Liver (tissue), 9 donors: ENCODE measurements around the gene TAL2. TPM values are rescaled to one million over a fixed set of nuclear protein-coding genes. Genes with fewer than 3 reads are reported as not detected.

Experiments
- DNase-seq: peaks from one replicate; pipeline ENCODE4 v3.0.0-alpha.2; 2017; ENCODE audit warnings: low spot score
- H3K27ac ChIP-seq, 2 donors: one replicate each; pipeline ENCODE4 v1.7.0; 2013; ENCODE audit warnings: inconsistent platforms in 2 of 2, low read length in 2 of 2, control low read depth in 1 of 2, low read depth in 1 of 2, mild to moderate bottlenecking in 1 of 2
- H3K27me3 ChIP-seq, 4 donors: one replicate each; pipeline versions ENCODE4 v1.6.1 to v1.7.0; 2013; ENCODE audit warnings: low read length in 3 of 4, inconsistent platforms in 1 of 4, mild to moderate bottlenecking in 1 of 4, moderate library complexity in 1 of 4; ENCODE audit not compliant: control insufficient read depth in 4 of 4, insufficient read depth in 4 of 4
- H3K36me3 ChIP-seq, 4 donors: one replicate each; pipeline versions ENCODE4 v1.6.1 to v1.7.0; 2013; ENCODE audit warnings: low read length in 3 of 4, mild to moderate bottlenecking in 3 of 4, low read depth in 1 of 4, moderate library complexity in 1 of 4; ENCODE audit not compliant: control insufficient read depth in 4 of 4, insufficient read depth in 3 of 4
- H3K4me1 ChIP-seq, 4 donors: one replicate each; pipeline versions ENCODE4 v1.6.1 to v1.7.0; 2013; ENCODE audit warnings: low read length in 3 of 4, mild to moderate bottlenecking in 3 of 4, moderate library complexity in 1 of 4; ENCODE audit not compliant: control insufficient read depth in 4 of 4, insufficient read depth in 4 of 4
- H3K4me3 ChIP-seq, 3 donors: one replicate each; pipeline versions ENCODE4 v1.6.1 to v1.7.0; 2013; ENCODE audit warnings: low read length in 3 of 3, control low read depth in 1 of 3, low read depth in 1 of 3, mild to moderate bottlenecking in 1 of 3
- H3K9ac ChIP-seq, 2 donors: one replicate each; pipeline ENCODE4 v1.7.0; 2013; ENCODE audit warnings: low read length in 2 of 2, mild to moderate bottlenecking in 2 of 2, moderate library complexity in 2 of 2, control low read depth in 1 of 2, low read depth in 1 of 2
- H3K9me3 ChIP-seq, 4 donors: one replicate each; pipeline versions ENCODE4 v1.6.1 to v1.7.0; 2013; ENCODE audit warnings: low read length in 3 of 4; ENCODE audit not compliant: control insufficient read depth in 4 of 4
- ATF3 ChIP-seq: IDR thresholded peaks from 2 replicates; pipeline ENCODE4 v1.6.1; 2016; ENCODE audit warnings: antibody characterized with exemption
- CTCF ChIP-seq: fragments of 150-350 bp; IDR thresholded peaks from 2 replicates; pipeline ENCODE4 v1.5.1; 2017; ENCODE audit warnings: improper control_type of control experiment, low read depth, low read length; ENCODE audit not compliant: missing input control
- EGR1 ChIP-seq, 2 donors: IDR thresholded peaks; 2 replicates each; pipeline ENCODE4 v1.6.1; 2016 to 2018; ENCODE audit warnings: antibody characterized with exemption in 2 of 2, low read depth in 2 of 2
- FOXA1 ChIP-seq: IDR thresholded peaks from 2 replicates; pipeline ENCODE4 v1.6.1; 2016; ENCODE audit warnings: antibody characterized with exemption
- FOXA2 ChIP-seq: IDR thresholded peaks from 2 replicates; pipeline ENCODE4 v1.6.1; 2016; ENCODE audit warnings: antibody characterized with exemption
- GABPA ChIP-seq, 2 donors: IDR thresholded peaks in 1 of 2; conservative IDR thresholded peaks in 1 of 2; 2 replicates each; pipeline ENCODE4 v1.6.1; 2016; ENCODE audit warnings: antibody characterized with exemption in 2 of 2, mild to moderate bottlenecking in 1 of 2, moderate library complexity in 1 of 2
- HNF4A ChIP-seq, 2 donors: conservative IDR thresholded peaks; 2 replicates each; pipeline ENCODE4 v1.6.1; 2016; ENCODE audit warnings: antibody characterized with exemption in 2 of 2, mild to moderate bottlenecking in 2 of 2
- HNF4G ChIP-seq: IDR thresholded peaks from 2 replicates; pipeline ENCODE4 v1.6.1; 2016; ENCODE audit warnings: antibody characterized with exemption
- JUND ChIP-seq, 2 donors: IDR thresholded peaks; 2 replicates each; pipeline ENCODE4 v1.6.1; 2016; ENCODE audit warnings: antibody characterized with exemption in 2 of 2
- NR2F2 ChIP-seq: IDR thresholded peaks from 2 replicates; pipeline ENCODE4 v1.6.1; 2016; ENCODE audit warnings: antibody characterized with exemption
- RAD21 ChIP-seq, 2 donors: IDR thresholded peaks; 2 replicates each; pipeline ENCODE4 v1.6.1; 2016; ENCODE audit warnings: antibody characterized with exemption in 2 of 2, mild to moderate bottlenecking in 2 of 2
- RXRA ChIP-seq, 2 donors: IDR thresholded peaks; 2 replicates each; pipeline ENCODE4 v1.6.1; 2017 to 2018; ENCODE audit warnings: antibody characterized with exemption in 2 of 2, mild to moderate bottlenecking in 1 of 2
- SP1 ChIP-seq: IDR thresholded peaks from 2 replicates; pipeline ENCODE4 v1.6.1; 2018; ENCODE audit warnings: antibody characterized with exemption, mild to moderate bottlenecking
- TAF1 ChIP-seq: conservative IDR thresholded peaks from 2 replicates; pipeline ENCODE4 v1.6.1; 2016; ENCODE audit warnings: antibody characterized with exemption, mild to moderate bottlenecking
- YY1 ChIP-seq: IDR thresholded peaks from 2 replicates; pipeline ENCODE4 v1.6.1; 2016; ENCODE audit warnings: antibody characterized with exemption, mild to moderate bottlenecking
- ZBTB33 ChIP-seq: IDR thresholded peaks from 2 replicates; pipeline ENCODE4 v1.6.1; 2016; ENCODE audit warnings: antibody characterized with exemption
- WGBS: extraction: QIAGEN DNeasy Blood & Tissue Kit; methylation state at CpG from one replicate; pipeline ENCODE4 v1.1.7; 2013; 5-methylcytosine and 5-hydroxymethylcytosine counted together
- polyA plus RNA-seq, 2 donors: library from polyadenylated mRNA; stranded (reverse) in 1 of 2; unstranded in 1 of 2; fragments of 200-250 nt in 1 of 2; fragments of >200 nt in 1 of 2; fragmentation: Nextera tagmentation in 1 of 2; extraction: Ambion mirVana in 1 of 2; gene quantifications; one replicate each; pipeline versions ENCODE4 v1.2.1 to v1.2.3, GENCODE V29; 2013 to 2015
- total RNA-seq, 2 donors: library from RNA; depleted of rRNA; stranded (reverse); fragments of >200 nt; gene quantifications; one replicate each; pipeline ENCODE4 v1.2.3, GENCODE V29; 2014
- TF ChIP-seq, protein P1 (sequence below): IDR thresholded peaks from 2 replicates; pipeline ENCODE4 v1.6.1; 2016; ENCODE audit warnings: antibody characterized with exemption, mild to moderate bottlenecking
- TF ChIP-seq, protein P2 (sequence below): IDR thresholded peaks from 2 replicates; pipeline ENCODE4 v1.6.1; 2016; ENCODE audit warnings: antibody characterized with exemption
- donor health status: healthy.
- donor health status: healthy.
- donor health status: healthy.
- donor health status: healthy.
- donor health status: healthy.

The TAL2 gene
- total and polyA plus RNA-seq, 4 donors, result 0.19 to 0.20 TPM; not detected in 2

DNA sequence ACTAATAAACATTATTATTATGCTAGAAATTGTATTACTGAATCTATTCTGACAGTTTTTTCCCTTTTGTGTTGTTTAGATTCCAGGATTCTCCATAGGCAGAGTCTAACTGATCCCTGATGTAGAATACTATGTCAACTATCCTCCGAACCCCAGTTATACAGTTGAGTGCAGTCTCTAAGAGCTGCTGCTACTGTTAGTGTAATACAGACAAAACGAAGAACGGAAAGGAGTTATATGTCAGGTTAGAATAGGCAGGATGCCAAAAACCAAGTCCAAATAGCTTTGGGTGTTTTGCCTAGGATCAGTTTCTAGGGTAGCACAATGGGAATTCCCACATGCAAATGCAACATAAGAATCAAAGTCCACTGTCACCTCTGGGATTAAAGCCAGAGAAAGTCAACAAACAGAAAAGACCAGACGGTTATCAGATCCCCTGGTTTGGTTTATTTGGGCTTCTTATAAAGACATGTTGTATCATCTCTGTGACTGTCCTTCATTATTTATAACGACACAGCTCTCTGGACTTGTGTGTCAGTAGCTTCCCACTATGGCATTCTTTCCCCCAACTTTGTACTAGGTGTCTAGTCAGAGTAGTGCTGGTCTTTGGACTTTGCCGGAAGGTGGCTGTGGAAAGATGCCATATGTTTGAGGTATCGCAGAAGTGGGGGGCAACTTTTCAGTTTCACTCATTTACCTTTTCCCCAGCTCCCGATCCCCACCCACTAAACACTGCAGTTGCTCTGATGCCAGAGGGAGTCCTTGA lies 17.2 kb downstream of the TAL2 start:
- Histone ChIP-seq H3K27ac (peak overlapping the region; percentile 39 to 43), H3K36me3 (no peaks in the 10 kb centered on the region), H3K9me3 (no peaks in the 10 kb centered on the region), H3K9ac (no peak overlapping the region), H3K4me3 (no peak overlapping the region), H3K27me3 (no peaks in the 10 kb centered on the region), H3K4me1 (peaks cover 0 to 22% (median 9%) of the 10 kb centered on the region in 4 donors)
- TF ChIP-seq SP1 (peak; percentile 98), GABPA (IDR thresholded peaks at IDR 0.05 in 1 of 2, conservative IDR thresholded peaks at IDR 0.05 in 1 of 2) (peak in 1 of 2 donors; percentile 39), FOXA1 (peak; percentile 75), RAD21 (IDR thresholded peaks at IDR 0.05) (peak; percentile 27 to 43), NR2F2 (peak; percentile 32), HNF4G (peak; percentile 92), ZBTB33 (peak; percentile 77), RXRA (IDR thresholded peaks at IDR 0.05) (peak; percentile 53 to 78), EGR1 (IDR thresholded peaks at IDR 0.05; ENCODE audit: low read depth in 2 of 2) (peak in 1 of 2 donors; percentile 24), ATF3 (peak; percentile 35), HNF4A (conservative IDR thresholded peaks at IDR 0.05) (peak; percentile 96 to 97), FOXA2 (peak; percentile 87), CTCF (no peak), YY1 (peak; percentile 73), TAF1 (no peak), JUND (IDR thresholded peaks at IDR 0.05) (peak in 1 of 2 donors; percentile 77)
- TF ChIP-seq, protein P1, sequence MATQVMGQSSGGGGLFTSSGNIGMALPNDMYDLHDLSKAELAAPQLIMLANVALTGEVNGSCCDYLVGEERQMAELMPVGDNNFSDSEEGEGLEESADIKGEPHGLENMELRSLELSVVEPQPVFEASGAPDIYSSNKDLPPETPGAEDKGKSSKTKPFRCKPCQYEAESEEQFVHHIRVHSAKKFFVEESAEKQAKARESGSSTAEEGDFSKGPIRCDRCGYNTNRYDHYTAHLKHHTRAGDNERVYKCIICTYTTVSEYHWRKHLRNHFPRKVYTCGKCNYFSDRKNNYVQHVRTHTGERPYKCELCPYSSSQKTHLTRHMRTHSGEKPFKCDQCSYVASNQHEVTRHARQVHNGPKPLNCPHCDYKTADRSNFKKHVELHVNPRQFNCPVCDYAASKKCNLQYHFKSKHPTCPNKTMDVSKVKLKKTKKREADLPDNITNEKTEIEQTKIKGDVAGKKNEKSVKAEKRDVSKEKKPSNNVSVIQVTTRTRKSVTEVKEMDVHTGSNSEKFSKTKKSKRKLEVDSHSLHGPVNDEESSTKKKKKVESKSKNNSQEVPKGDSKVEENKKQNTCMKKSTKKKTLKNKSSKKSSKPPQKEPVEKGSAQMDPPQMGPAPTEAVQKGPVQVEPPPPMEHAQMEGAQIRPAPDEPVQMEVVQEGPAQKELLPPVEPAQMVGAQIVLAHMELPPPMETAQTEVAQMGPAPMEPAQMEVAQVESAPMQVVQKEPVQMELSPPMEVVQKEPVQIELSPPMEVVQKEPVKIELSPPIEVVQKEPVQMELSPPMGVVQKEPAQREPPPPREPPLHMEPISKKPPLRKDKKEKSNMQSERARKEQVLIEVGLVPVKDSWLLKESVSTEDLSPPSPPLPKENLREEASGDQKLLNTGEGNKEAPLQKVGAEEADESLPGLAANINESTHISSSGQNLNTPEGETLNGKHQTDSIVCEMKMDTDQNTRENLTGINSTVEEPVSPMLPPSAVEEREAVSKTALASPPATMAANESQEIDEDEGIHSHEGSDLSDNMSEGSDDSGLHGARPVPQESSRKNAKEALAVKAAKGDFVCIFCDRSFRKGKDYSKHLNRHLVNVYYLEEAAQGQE, result peak; percentile 37
- TF ChIP-seq, protein P2, sequence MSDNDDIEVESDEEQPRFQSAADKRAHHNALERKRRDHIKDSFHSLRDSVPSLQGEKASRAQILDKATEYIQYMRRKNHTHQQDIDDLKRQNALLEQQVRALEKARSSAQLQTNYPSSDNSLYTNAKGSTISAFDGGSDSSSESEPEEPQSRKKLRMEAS, result peak; percentile 82
- no peak for DNase-seq
- 29% methylated on average over 8 of the region's 8 CpGs for WGBS
